GM19239 (cell line): ENCODE measurements around the gene CHST9.
"Not testable (repeated sequence)": the region's sequence is repeated elsewhere in the genome, so short reads cannot be mapped to it uniquely, and the experiment has no call there.

Source experiments
- DNase-seq: peaks from one replicate; pipeline ENCODE4 v3.0.0; 2011; ENCODE audit warnings: low spot score; ENCODE audit not compliant: insufficient read length
- FAIRE-seq: peaks from 2 replicates; lab custom pipeline; 2011; peaks lifted over from hg19 to GRCh38; lab: Jason Lieb, UNC

CHST9 gene

DNA sequence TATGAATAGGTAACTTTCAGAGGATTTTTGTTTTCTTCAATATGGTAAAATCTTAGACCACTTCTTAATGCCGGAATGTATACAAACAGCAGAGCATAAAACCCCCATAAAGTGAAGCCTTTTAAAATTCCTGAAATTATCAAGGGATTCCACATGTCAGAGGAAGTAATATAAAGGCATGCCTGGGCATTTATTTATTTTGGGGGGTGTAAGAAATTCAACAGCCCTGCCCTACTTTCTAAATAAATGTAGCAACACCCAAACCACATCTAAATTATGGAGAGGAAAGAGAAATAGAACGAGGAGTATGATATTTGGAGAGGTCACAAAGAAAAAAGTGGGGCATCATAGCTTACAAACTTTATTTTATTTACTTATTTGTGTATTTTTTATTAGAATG, 9.9 kb downstream of the CHST9 start:
- no peak for FAIRE-seq
- no peak for DNase-seq

DNA sequence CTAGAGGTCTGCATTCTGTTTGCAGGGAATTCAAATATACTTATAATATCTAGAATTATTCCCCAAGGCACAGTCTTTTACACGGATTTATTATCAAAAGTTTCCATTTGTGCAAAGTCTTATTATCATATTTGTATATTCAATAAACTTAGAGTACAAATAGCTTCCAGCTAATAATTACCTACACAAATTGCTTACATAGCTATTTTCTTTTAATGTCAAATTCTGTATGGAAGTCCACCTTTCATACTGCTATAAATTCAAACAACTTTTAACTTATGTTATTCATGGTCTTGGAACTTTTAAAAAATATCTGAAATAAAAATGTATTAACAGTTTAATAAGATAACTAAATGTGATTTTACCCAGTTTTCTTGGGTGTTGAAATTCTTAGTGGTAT, 13.1 kb downstream of the CHST9 start:
- no peak for DNase-seq
- FAIRE-seq, result no peak

DNA sequence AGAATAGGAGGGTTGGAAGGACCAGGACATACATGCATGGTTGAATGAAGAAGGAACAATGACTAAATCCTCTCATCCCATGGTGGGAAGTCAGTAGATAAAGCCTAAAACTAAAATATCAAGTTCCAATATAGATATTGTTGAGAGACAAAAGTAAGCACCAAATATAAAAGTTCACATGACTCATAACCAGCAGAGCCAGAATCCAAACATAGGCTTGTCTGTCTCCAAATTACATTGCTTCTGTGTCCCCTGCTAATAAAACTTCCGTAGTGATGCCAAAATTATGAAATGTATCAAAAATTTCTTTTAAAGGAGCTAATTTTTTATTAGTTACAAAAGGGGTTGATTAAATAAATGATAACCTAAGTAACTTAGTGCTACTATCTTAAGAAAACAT, 19.7 kb downstream of the CHST9 start:
- FAIRE-seq, result no peak
- DNase-seq, result no peak

DNA sequence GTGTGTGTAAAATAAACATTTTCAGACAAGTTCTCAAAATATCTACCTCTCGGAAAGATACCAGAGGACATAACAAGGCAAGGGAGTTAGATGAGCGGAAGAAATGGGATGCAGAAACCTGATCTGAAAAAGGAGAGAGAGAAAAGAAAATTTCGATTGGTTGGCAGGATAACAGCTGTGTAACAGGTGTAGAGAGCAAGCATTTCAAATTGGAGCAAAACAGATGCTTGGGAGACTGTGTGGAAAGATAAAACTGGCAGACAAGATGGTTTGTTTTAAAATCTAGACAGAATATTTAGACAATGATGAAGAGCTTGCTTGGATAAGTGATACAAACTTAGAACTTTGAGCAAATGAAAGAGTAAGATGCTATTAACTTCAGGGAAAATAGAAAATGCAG, 20.2 kb downstream of the CHST9 start:
- DNase-seq (no peak), FAIRE-seq (no peak)

DNA sequence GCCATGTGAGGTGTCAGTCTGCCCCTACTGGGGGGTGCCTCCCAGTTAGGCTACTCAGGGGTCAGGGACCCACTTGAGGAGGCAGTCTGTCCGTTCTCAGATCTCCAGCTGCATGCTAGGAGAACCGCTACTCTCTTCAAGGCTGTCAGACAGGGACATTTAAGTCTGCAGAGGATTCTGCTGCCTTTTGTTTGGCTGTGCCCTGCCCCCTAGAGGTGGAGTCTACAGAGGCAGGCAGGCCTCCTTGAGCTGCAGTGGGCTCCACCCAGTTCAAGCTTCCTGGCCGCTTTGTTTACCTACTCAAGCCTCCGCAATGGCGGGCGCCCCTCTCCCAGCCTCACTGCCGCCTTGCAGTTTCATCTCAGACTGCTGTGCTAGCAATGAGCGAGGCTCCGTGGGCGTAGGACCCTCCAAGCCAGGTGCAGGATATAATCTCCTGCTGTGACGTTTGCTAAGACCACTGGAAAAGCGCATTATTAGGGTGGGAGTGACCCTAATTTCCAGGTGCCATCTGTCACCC, 21.9 kb downstream of the CHST9 start:
- not testable (repeated sequence) for FAIRE-seq, DNase-seq

DNA sequence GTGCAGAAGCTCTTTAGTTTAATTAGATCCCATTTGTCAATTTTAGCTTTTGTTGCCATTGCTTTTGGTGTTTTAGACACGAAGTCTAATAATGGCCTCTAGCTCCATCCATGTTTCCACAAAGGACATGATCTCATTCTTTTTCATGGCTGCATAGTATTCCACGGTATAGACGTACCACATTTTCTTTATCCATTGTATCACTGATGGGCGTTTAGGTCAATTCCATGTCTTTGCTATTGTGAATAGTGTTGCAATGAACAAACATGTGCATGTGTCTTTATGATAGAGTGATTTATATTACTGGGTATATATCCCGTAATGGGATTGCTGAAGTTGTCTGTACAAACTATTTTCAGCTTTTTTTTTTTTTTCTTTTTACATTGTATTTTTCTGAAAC, 35.9 kb downstream of the CHST9 start:
- not testable (repeated sequence) for FAIRE-seq, DNase-seq

DNA sequence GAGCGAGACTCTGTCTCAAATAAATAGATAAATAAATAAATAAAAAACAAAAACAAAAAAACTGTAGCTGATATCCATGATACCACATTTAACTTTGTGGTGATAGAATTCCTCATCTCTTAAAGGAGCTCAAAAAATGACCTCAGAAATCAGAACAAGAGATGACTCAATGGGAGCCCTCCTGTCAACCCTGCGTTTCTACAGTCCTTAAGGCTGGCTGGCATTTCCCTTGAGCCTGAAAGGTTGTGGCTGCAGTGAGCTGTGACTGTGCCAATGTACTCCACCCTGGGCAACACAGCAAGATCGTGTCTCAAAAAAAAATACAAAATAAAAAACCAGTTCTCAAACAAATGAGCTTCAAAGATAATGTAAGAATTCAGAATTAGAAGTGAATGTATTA, 40.4 kb downstream of the CHST9 start:
- FAIRE-seq (no peak), DNase-seq (no peak)

DNA sequence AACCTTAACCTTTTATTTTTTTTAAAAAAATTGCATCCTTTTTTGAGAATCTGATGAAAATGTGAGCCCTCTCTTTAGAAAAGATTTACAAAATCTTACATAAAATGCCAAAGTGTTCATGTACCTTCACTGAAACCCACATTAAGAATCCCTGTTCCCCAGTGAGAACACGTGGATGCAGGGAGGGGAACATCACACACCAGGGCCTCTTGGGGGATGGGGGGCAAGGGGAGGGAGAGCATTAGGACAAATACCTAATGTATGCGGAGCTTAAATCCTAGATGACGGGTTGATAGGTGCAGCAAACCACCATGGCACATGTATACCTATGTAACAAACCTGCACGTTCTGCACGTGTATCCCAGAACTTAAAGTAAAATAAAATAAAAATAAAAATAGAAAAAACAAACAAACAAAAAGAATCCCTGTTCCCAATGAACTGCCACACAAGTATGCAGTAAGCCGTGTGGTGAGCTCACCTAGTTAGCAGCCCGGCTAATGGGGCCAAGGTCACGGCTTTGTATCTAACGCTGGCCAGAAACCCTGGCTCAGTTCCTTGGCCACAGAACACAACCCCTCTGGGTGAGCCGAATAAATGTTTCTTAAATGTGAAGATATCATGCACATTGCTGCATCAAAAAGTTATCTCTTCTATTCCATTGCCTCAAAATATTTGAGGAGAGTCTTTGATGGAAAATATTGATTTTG, 41.4 kb downstream of the CHST9 start:
- FAIRE-seq (no peak), DNase-seq (no peak)

DNA sequence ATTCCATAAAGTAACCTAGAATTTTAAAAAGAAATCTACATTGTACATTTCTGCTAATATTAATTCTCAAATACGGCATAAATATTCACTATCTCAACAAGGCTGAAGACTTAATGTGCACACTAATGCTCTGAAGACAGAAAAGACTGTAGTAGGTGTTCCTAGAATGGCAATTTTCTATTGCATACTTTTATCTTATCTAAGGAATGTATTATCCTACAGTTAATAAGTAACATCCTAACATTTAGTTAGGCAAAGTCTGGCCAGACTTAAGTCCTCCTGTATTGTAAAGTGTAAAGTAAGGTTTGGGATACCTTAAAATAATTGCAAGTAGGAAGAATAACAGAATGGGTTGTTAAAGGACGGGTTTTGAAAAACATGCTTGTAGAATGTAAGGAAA, 42.2 kb downstream of the CHST9 start:
- no peak for FAIRE-seq

DNA sequence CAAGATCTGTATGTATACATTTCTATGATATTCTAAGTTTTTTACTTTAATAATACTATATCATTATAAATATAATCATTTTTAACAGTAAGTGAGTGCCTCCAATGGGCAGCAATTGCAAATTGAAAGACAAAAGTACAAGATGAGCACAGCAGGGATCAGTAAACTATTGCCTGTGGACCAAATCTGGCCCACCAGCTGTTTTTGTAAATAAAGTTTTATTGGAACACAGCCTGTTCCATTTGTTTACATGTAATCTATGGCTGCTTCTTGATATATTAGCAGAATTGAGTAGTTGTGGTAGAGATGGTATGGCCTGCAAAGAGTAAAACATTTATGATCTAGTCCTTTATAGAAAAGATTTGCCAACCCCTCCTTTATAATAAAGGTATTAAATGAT, 43.2 kb downstream of the CHST9 start:
- no peak for FAIRE-seq
- DNase-seq, result no peak

More for the DNA sequence above, 42.2 kb downstream of the CHST9 start:
- DNase-seq, result no peak

DNA sequence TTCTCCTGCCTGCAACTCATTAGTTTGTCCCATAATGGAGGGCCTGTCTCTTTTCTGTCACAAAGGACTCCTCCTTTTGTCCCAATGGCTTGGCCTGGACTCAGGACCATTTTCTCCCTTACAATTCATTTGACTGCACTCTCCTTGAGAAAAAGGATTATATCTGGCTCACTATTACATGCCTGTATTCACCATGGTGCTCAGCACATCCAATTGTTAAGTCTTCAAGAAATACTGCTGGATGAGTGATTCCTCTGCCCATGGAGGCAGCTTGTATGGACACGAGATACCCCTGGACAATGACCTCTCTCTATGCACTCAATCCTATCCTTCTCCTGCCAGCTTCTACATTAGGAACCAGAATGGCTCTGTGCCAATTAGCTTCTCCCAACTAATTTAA, 47.0 kb downstream of the CHST9 start:
- FAIRE-seq (no peak), DNase-seq (no peak)

DNA sequence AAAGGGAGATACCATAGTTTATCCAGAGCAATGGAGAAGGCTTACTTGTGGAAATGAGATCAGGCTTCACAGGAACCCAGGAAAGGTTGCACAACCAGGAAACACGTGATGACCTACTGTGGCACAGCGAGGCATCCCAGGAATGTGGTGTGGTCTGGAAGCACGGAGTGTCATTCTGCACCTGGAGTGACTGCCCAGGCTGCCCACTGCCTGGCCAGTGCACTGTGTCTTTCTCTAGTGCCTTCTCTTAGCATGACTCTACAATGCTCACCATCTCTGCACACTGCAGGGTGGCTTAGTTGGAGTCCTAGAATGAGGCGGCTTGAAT, 48.9 kb downstream of the CHST9 start:
- DNase-seq, result no peak
- FAIRE-seq, result no peak

DNA sequence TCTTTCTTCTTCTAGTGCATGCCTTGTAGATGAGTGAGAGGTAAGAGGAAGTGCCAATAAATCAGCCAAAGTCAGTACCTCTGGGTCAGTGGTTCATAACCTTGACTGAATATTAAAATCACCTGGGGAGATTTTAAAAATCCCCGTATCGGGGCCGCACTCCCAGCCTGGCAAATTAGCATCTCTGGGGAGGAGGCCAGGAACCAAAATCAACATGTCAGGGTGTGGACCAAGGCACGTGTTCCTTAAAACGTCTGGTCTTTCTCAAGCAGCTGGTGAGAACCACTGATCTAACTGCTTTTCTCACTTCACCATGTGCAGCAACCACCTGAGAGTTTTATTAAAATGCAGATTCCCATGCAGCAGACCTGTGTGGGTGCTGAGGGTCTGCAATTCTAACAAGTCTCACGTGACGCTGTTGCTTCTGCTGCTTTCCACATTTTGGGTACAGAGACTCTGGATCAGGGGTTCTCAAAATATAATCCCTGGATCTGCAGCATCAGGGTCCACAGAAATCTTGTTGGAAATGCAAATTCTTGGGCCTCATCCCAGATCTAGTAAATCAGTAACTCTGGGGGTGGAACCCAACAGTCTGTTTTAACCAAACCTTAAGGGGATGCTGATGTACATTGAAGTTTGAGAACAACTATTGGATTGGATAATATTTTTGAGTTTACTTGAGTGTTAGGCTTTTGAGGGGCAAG, 49.5 kb downstream of the CHST9 start:
- DNase-seq (no peak), FAIRE-seq (no peak)

DNA sequence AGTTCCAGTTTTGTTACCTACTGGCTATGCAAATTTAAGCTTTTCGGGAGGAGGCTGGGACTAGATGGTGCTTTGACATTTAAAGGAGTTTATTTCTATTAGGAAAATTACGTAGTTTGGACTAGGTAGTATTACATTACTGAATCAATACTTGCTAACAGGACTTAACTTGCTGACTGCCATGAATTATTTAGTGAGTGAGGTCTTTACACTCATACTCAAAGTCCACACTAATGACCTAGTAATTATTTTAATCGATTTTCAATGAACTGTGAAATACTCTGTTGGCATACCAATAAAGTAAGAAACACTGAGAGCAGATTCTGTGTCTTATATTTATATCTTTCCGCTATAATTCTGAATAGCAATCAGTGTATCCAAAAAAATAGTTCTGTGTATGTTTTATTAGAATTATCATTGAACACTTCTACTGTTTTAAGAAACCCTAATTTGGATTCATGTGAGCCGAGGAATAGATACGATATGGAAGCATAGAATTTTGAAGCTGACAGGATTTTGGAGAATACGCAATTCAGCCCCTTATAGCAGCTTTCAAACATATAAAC, 55.0 kb downstream of the CHST9 start:
- no peak for FAIRE-seq
- DNase-seq, result no peak

DNA sequence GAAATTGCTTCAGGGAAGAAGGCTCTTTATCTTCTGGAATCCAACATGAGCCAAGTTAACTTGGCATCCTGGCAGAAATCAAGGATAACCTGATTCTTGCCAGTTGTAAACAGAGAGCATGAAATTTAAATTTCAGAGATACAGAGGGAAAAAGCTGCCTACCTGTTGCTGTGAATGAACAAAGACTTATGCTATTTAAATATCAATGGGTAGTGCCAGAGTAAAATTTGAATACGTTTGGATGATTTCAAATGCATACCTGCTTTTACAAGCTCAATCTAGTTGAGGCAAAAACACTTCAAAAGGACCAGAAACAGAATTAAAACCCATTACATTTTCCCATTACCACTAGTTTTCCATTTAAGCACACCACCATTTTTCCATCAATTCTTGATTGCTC, 60.9 kb downstream of the CHST9 start:
- no peak for FAIRE-seq

DNA sequence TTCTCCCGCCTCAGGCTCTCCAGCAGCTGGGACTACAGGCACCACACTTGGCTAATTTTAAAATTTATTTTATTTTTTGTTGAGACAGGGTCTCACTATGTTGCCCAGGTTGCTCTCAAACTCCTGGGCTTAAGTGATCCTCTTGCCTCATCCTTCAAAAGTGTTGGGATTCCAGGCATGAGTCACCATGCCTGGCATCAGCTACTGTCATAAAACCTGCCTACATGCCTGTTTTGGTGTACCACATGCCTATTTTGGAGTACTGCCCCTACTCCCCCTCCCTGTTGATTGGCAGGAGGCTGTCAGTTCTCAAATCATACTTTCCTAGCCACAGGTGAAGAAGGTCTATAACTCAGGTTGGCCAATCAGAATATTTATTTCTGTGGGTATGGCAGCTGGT, 64.0 kb downstream of the CHST9 start:
- FAIRE-seq (no peak), DNase-seq (no peak)

More for the DNA sequence above, 60.9 kb downstream of the CHST9 start:
- no peak for DNase-seq

DNA sequence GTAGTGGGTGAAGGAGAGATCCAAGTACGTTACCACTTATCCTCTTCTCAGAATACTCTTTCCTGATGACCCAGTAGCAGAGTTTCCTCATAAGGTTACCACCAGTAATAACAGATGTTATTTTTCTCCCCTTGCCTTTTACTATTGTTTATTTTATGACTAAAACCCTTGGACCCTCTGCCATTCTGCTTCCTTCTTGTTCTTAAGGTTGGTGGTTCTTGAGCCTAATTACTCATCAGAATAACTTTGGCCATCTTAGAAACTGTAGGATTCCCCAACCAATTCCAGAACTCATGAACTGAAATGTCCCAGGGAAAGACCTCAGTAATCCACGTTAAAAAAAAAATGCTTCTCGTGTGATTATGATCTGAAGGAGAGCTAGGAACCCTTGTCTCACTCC, 64.9 kb downstream of the CHST9 start:
- DNase-seq, result no peak
- FAIRE-seq, result no peak

DNA sequence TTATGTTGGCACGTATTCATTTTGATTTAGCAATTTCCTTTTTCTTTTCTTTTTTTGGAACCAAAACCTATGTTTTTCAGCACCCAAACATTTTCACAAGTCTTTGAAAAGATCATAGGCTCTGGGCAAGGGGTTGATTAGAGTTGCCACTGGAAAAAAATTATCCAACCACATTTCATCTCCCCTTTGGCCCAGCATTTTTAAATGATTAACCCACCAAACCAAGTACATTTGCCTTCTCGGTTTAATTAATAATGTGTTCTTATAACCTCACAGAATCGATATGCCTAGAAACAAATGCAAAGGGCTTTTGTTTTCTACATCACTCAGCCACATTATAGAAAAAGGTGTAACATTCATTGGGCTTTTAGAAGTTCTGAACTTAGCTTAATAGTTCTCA, 66.1 kb downstream of the CHST9 start:
- DNase-seq (no peak), FAIRE-seq (no peak)

DNA sequence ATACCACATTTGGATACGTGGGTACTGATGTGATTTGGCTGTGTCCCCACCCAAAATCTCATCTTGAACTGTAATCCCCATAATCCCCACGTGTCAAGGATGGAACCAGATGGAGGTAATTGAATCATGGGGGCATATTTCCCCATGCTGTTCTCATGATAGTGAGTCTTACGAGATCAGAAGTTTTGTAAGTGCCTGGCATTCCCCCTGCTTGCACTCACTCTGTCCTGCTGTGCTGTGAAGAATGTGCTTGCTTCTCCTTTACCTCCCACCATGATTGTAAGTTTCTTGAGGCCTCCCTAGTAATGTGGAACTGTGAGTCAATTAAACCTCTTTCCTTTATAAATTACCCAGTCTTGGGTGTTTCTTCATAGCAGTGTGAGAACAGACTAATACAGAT, 70.3 kb downstream of the CHST9 start:
- no peak for FAIRE-seq
- DNase-seq, result no peak

DNA sequence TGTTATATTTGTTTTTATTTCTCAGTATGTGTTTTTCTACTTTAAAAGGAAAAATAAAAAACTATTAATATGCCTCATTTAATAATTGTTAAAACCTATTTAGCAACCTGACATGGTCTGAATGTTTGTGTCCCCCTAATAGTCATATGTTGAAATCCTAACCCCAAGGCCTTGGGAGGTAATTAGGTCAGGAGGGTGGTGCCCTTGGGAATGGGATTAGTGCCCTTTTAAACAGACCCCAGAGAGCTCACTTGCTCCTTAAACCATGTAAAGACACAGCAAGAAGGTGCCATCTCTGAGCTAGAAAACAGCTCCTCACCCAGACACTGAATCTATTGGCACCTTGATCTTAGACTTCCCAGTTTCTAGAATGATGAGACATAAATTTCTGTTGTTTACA, 71.8 kb downstream of the CHST9 start:
- FAIRE-seq (no peak), DNase-seq (no peak)

DNA sequence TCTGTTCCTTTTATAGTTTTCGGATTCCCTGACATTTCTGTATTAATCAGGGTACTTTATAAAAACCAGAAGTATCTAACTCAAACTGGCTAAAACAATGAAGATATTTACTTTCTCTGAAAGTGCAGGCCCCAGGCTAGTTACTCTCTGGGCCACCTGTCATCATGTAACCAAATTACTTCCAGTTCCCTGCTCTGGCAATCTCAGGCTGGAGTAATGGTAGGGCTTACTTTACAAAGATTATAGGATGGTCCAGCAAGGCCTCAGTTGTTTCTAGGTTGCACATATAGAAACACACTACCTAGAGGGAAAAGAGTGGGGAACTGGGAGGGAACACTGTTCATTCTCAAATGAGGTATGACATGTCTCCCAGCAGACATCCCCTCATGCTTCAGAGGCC, 74.8 kb downstream of the CHST9 start:
- FAIRE-seq, result no peak
- DNase-seq, result no peak

DNA sequence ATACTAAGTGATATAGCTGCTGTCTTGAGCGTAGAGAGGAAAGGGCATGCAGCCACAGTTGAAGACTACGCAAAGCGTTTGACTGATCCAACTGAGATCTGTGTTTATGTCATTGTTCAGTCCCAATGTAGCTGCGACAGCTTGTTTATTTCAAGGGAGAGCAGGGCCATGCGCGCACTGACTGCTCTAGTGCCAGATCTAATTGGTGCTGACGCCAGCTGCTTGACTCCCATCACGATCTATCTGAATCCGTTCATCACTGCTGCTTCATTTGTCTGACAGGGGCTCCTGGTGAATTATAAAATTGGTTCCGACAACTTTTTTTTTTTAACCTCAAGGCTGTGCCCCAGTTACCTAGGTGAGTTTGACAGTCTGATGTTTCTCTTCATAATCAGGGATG, 75.7 kb downstream of the CHST9 start:
- DNase-seq (no peak), FAIRE-seq (no peak)
